HG03520 (cell line): ENCODE measurements around the gene GDF10.

Experiments
- ATAC-seq: cut with Tn5 transposase; IDR thresholded peaks from one replicate; pipeline ENCODE4 v1.9.1; 2021; ENCODE audit warnings: mild to moderate bottlenecking, moderate library complexity; ENCODE audit not compliant: unreplicated experiment

Gene GDF10, protein sequence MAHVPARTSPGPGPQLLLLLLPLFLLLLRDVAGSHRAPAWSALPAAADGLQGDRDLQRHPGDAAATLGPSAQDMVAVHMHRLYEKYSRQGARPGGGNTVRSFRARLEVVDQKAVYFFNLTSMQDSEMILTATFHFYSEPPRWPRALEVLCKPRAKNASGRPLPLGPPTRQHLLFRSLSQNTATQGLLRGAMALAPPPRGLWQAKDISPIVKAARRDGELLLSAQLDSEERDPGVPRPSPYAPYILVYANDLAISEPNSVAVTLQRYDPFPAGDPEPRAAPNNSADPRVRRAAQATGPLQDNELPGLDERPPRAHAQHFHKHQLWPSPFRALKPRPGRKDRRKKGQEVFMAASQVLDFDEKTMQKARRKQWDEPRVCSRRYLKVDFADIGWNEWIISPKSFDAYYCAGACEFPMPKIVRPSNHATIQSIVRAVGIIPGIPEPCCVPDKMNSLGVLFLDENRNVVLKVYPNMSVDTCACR

DNA sequence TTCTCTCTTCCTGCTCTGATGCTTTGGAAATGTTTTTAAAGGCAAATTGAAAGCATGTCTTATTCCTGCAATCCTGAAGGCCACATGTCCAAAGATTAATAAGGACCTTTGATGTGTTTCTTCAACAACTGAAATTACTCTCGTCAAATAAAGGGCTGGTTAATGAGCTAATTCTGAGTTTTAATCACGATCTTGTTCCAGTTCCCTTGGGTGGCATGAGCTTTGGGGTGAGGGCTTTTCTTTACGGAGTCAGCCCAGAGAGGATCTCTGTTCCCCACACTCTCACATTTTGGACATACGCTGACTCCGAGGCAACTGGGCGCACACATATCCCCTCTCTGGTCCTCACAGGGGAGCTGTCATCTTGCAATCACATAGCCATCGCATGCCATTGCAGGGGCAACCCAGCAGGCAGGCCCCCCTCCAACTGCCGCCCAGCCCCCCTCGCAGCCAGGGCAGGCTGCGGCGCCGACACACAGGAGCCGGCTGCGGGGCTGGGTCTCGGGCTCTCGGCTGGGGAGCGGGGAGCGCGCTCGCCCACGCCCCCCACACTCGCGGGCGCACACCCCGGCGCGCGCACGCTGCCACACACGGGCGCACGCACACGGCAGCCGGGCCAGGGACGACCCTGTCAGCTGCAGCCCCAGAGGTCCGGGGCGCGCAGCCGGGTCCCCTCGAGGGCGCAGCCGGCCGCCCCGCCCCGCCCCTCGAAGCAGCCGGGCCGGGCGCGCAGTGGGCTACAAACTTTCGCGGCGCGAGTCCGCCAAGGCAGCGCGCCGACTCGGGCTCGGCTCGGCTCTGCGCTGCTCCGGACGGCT lies at the start of gene GDF10:
GDF10 (plus strand) TSS at position 587 of the 818 bp plus-strand sequence. CDS start 455 bp downstream, outside the sequence.
- no peak for ATAC-seq

GRCh38 chr10:47252093-47252780 lies 47.8 kb upstream of the GDF10 start:
- no peak for ATAC-seq

- ATAC-seq = no peak
Observed at GRCh38 chr10:47253030-47253637, 46.9 kb upstream of the GDF10 start.

GRCh38 chr10:47253651-47254375 lies 46.2 kb upstream of the GDF10 start:
- no peak for ATAC-seq

- no peak for ATAC-seq
Observed at GRCh38 chr10:47254611-47255010, 45.4 kb upstream of the GDF10 start.

- ATAC-seq = no peak
Observed at GRCh38 chr10:47255033-47255813, 44.8 kb upstream of the GDF10 start.

- ATAC-seq = no peak
Observed at GRCh38 chr10:47255866-47256265, 44.1 kb upstream of the GDF10 start.

DNA sequence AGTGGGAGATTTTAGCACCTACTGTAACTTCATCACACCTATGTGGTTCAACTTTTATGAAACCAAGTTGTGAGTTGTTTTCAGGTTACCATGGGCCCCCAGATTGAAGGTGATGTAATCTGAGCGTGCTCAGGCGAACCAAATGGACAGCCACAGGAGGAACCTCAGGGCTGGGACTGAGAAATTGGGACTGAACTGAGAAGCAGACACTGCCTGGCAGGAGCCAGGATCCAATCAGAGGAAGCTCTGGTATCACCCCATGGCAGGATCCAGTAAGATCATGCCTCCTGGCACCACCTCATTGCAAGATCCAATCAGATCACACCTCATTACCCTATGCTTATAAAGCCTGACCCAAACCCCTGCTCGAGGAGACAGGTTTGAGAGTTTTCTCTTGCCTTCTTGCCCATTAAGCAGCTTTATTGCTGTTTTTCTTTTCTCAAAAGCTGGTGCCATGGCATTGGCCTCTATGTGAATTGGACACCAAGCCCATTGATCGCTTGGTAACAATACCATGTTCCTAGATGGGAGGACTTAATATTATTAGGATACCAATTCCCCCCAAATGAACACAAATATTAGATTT lies 43.2 kb upstream of the GDF10 start:
- ATAC-seq = no peak

GRCh38 chr10:47257396-47258120 lies 42.4 kb upstream of the GDF10 start:
- no peak for ATAC-seq

- ATAC-seq = no peak
Observed at GRCh38 chr10:47258921-47259320, 41.1 kb upstream of the GDF10 start.

DNA sequence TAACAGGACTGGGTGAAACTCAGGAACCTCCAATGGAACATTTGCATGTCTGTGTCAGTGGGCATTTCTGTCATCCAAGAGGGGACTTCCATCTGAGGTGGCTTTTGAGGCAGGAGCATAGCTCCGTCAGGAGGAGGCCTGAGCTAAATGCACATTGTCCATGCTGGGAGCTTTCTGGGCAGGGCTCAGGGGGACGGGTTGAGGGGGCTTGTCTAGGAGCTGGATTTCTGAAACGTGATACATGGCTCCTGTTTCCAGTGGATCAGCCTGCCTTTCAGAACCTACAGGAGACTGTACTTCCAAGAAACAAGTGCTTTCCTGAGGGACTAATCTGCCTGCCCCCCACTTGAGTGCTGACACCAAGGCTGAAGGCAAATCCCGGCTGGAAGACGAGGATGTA lies 40.5 kb upstream of the GDF10 start:
- no peak for ATAC-seq

GRCh38 chr10:47260505-47261111 lies 39.4 kb upstream of the GDF10 start:
- no peak for ATAC-seq

GRCh38 chr10:47261121-47261520 lies 38.9 kb upstream of the GDF10 start:
- ATAC-seq = peak; percentile 95

GRCh38 chr10:47261556-47261955 lies 38.4 kb upstream of the GDF10 start:
- no peak for ATAC-seq

- no peak for ATAC-seq
Observed at GRCh38 chr10:47262606-47263533, 37.1 kb upstream of the GDF10 start.

DNA sequence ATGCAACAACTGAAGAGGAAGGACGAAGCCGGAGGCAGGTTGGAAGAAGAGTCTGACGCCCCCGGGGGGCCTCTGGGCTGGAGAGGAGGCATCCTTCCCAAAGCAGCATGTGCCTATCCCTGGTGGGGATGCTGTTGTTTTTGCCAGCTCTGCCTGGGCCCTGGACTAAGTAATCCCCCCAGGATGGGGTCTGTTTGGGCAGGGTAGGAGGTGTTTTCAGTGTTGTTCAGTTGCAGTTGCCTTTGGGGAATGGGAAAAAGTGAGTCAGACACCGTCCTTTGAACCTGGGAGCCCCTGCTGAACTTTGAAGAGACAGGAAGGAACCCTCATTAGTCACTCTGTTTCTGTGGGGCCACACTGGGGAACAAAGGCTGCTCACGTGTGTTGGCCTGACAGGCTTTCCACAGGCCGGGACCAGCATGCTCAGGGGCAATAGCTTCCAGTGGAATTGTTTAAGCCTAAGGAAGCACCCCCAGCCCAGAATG lies 35.2 kb upstream of the GDF10 start:
- no peak for ATAC-seq

GRCh38 chr10:47266602-47267001 lies 33.4 kb upstream of the GDF10 start:
- no peak for ATAC-seq
